Measurements from ENCODE around the gene VIT.

VIT gene

GRCh38 chr2:36797324-36798070 lies 101.0 kb downstream of the VIT start:
- no peak for TF ChIP-seq CTCF (conservative IDR thresholded peaks at IDR 0.05)

GRCh38 chr2:36798724-36799123 lies 102.2 kb downstream of the VIT start:
- no peak overlapping the region for H3K27ac ChIP-seq
- TF ChIP-seq CTCF (conservative IDR thresholded peaks at IDR 0.05), result no peak

More at GRCh38 chr2:36797324-36798070, 101.0 kb downstream of the VIT start:
- H3K27ac ChIP-seq, result no peak overlapping the region

DNA sequence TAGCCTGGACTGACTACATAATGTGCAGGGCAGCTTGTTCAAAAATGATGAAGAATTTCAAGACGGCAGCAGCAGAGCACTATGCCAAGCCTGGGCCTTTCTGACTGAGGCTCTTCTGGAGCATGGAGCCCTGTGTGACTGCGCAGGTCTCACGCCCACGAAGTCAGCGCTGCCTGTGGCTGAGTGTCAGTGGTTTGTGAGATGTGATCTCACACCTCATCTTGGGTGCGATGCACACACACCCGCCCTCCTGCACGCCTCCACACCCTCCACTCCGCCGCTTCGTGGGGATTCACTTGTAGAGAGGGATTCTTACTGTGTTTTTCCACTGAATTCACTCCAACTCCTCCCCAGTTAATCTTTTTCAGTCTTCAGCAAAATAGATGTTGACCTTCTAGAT lies 103.9 kb downstream of the VIT start:
- no peak overlapping the region for H3K27ac ChIP-seq
- no peak for TF ChIP-seq CTCF (conservative IDR thresholded peaks at IDR 0.05)

DNA sequence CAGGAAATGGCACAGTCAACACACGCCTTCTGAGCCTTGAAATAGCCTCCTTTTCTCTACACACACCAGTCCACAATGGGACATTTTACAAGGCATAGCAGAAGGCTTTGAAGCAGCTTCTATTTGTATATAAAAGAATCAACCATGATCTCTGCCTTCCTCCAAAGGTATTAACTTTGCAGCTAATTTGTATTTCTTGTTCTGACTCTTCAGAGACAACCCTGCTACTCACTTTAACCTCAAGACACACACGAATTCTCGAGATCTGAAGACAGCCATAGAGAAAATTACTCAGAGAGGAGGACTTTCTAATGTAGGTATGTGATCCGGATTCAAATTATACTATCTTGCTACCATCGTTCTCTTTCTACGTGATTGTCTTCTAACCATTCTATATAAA lies 104.6 kb downstream of the VIT start:
- no peak overlapping the region for H3K27ac ChIP-seq
- no peak for TF ChIP-seq CTCF (conservative IDR thresholded peaks at IDR 0.05)

- TF ChIP-seq CTCF (conservative IDR thresholded peaks at IDR 0.05), result no peak
- H3K27ac ChIP-seq, result no peak overlapping the region
These were observed 106.4 kb downstream of the VIT start for GRCh38 chr2:36802952-36803351.

DNA sequence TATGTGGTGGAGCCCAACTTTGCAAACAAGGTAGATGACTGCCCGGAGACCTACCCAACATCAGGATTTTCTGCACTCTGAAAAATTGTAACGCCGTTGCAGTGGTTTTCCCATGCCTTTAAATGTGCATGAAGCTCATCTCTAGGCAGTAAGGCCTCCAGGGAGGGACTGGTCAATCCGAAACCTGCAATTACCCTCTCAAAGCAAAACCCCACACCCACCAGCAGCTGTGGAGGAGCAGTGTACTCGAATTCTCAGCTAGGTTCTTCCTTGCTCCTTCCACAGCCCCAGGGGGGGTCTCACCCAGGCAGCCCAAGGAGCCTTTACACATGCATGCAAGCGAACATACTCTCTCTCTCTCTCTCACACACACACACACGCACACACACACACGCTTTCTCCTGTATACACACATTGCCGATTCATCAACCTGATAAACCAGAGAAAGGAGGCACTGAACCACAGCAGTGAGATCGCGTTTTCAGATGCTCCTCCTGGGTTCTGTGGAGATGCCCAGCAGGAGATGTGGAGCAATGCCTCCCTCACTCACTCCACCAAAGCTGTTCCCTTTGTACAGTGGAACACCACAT lies 109.2 kb downstream of the VIT start:
- no peak for TF ChIP-seq CTCF (conservative IDR thresholded peaks at IDR 0.05)
- no peak overlapping the region for H3K27ac ChIP-seq

DNA sequence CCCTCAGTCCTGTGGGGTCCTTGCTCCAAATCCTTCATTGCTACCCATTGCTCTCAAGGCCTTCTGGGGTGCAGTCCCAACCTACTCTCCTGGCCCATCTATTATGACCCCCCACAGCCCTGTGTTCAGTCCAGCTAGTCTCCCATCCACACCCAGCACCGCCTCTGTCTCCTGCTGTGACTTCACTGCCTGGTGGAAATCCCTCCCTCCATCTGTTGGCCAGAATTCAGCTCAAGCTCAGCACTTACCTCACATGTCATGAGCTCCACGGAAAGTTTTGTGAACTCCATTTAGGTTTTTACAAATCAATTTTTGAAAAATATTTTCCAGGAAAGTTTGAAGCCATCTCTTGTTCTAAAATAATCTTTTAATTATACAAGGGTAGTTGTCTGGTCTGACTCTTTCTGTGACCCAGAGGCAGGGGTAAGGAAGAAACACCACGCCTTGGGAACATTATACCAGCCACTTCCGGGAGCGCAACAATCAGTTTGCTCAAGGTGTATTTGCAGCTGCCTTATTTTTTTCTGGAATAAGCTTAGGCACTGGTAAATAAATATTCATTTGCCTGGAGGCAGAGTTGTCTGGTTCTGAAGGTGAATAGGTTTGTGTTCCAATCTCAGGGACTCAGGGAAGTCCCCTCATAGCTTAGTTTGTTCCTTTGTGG lies 110.8 kb downstream of the VIT start:
- TF ChIP-seq CTCF (conservative IDR thresholded peaks at IDR 0.05), result no peak
- H3K27ac ChIP-seq, result no peak overlapping the region

Measured in VCaP (cell line).